Measurements from ENCODE around the gene LRP6. TPM values are rescaled to one million over a fixed set of nuclear protein-coding genes. Genes with fewer than 3 reads are reported as not detected.

LRP6 gene
- total RNA-seq, 1 experiment from 2014 or later = 62.4 TPM

GRCh38 chr12:12244341-12244740 lies 22.5 kb downstream of the LRP6 start:
- TF ChIP-seq, protein P1, sequence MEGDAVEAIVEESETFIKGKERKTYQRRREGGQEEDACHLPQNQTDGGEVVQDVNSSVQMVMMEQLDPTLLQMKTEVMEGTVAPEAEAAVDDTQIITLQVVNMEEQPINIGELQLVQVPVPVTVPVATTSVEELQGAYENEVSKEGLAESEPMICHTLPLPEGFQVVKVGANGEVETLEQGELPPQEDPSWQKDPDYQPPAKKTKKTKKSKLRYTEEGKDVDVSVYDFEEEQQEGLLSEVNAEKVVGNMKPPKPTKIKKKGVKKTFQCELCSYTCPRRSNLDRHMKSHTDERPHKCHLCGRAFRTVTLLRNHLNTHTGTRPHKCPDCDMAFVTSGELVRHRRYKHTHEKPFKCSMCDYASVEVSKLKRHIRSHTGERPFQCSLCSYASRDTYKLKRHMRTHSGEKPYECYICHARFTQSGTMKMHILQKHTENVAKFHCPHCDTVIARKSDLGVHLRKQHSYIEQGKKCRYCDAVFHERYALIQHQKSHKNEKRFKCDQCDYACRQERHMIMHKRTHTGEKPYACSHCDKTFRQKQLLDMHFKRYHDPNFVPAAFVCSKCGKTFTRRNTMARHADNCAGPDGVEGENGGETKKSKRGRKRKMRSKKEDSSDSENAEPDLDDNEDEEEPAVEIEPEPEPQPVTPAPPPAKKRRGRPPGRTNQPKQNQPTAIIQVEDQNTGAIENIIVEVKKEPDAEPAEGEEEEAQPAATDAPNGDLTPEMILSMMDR (conservative IDR thresholded peaks at IDR 0.05) = no peak
- Mint-ChIP-seq H3K4me3 (no peak overlapping the region), H3K27me3 (ENCODE audit: low read depth) (no peaks in the 10 kb centered on the region), H3K27ac (peak overlapping the region; percentile 8 to 52 (median 20); a peak in 4 of 7 replicates), H3K9me3 (no peaks in the 10 kb centered on the region), H3K36me3 (ENCODE audit: insufficient read depth in 1 of 3, low read depth in 3 of 3) (peaks cover 2 to 9% (median 8%) of the 10 kb centered on the region in 3 experiments; a peak in 6 of 7 replicates), H3K4me1 (peaks cover 32 to 44% of the 10 kb centered on the region in 2 experiments)
- Histone ChIP-seq H3K23ac (ENCODE audit: insufficient read length, low read depth, low read length) (no peak overlapping the region), H4K5ac (ENCODE audit: insufficient read length, low read depth, low read length) (no peak overlapping the region), H2AK5ac (ENCODE audit: insufficient read length, low read length) (no peak overlapping the region), H3K23me2 (ENCODE audit: insufficient read length, low read depth, low read length, poor library complexity, severe bottlenecking) (no peaks in the 10 kb centered on the region), H2BK120ac (ENCODE audit: low read depth, low read length, poor library complexity, severe bottlenecking) (no peak overlapping the region), H4K20me1 (ENCODE audit: control insufficient read depth, insufficient read depth, insufficient read length) (no peaks in the 10 kb centered on the region), H3K56ac (ENCODE audit: insufficient read length, low read depth, low read length) (no peak overlapping the region), H4K8ac (replicated peaks; ENCODE audit: insufficient read length, low read depth, low read length) (no peak overlapping the region), H2BK20ac (ENCODE audit: low read depth, low read length, poor library complexity, severe bottlenecking) (no peak overlapping the region), H3K27ac (ENCODE audit: insufficient read length, low read depth, low read length) (no peak overlapping the region), H3T11ph (ENCODE audit: low read length) (no peak overlapping the region), H3K9me3 (ENCODE audit: control insufficient read depth, low read depth, low read length) (no peaks in the 10 kb centered on the region), H3K27me3 (ENCODE audit: insufficient read depth, low read length) (no peaks in the 10 kb centered on the region), H3K79me2 (ENCODE audit: insufficient read depth, low read length) (peaks cover 33% of the 10 kb centered on the region; the same call in 1 of the 2 replicates), H2BK12ac (ENCODE audit: insufficient read length, low read depth, low read length) (no peak overlapping the region), H3K4me2 (ENCODE audit: insufficient read depth, insufficient read length, low read length) (no peak overlapping the region), H3K4me1 (ENCODE audit: insufficient read depth, low read length) (no peaks in the 10 kb centered on the region), H3K79me1 (ENCODE audit: insufficient read depth, low read depth, low read length, poor library complexity, severe bottlenecking) (peaks cover 8% of the 10 kb centered on the region), H3K18ac (ENCODE audit: insufficient read length, low read depth, low read length) (no peak overlapping the region), H3K9ac (ENCODE audit: extremely low read depth, insufficient read length, low read length) (no peak overlapping the region), H2AFZ (ENCODE audit: low read length) (no peak overlapping the region), H2BK5ac (ENCODE audit: insufficient read length, low read length) (no peak overlapping the region), H2BK15ac (ENCODE audit: low read depth, low read length) (no peak overlapping the region), H4K91ac (ENCODE audit: insufficient read length, low read depth, low read length) (no peak overlapping the region), H3K14ac (ENCODE audit: insufficient read depth, low read length) (no peak overlapping the region), H3K4ac (ENCODE audit: low read depth, low read length) (no peak overlapping the region)
- no CpG with 5 or more reads among the region's 12 CpGs for WGBS (ENCODE audit: extremely low coverage, insufficient read length, low lambda C conversion rate)
- no peak for DNase-seq
